HK-2 (cell line): ENCODE data around the gene HTR7.

Experiments
- DNase-seq: peaks from one replicate; pipeline ENCODE4 v3.0.0-alpha.2; 2018; ENCODE audit not compliant: unreplicated experiment

The HTR7 gene

DNA sequence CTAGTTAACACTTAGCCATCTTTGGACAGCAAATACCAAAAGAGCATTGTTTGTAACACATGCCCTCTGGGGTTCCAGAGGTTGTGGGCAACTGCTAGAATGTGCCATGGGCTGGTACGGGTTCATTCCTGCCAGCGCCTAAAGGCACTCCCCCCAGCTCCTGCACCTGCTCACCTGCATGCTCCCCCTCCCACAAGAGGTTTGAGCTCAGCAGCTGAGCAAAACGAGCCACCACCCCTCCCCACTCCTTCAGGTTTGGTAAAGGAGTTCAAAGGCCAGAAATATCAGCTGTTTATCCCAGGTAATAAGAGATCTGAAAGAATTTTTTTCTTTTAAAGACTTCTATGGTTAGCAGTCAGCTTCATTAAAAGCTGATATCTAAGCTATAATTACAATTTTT, 53.5 kb downstream of the HTR7 start:
- no peak for DNase-seq

DNA sequence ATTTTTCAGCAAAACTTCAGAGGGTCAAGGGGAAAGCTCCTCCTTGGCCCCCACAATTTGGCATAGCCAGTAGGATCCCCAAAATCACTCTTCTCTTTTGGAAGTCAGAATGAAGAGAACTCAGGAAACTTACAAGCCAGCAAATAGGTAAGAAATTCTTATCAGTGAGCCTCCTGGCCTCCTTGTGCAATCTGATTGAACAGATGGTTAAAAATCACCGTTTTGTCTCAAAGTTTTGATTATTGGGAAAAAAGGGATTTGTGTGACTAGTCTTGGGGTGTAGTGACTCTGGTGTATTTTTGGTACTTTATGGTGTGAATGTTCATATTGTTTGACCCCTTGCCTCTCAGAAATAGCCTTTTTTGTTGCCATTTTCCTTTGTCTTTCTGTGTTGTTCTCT, 56.2 kb downstream of the HTR7 start:
- no peak for DNase-seq

GRCh38 chr10:90800232-90800796, 57.5 kb downstream of the HTR7 start:
- DNase-seq = no peak

DNA sequence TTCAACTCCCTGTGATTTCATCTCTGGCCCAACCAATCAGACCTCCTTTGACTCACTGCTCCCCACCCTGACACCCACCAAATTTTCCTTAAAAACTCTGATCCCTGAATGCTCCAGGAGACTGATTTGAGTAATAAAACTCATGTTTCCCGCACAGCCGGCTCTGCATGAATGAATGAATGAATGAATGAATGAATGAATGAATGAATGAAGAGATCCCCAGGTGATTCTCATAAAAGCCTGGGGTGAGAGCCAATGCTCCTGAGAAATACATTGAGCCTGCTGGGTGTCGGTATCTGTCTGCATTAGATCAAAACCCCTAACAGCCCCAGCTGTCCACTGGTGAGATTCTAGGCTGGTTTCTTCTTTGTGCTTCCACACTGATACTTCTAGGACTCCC, 58.7 kb downstream of the HTR7 start:
- DNase-seq = no peak

DNA sequence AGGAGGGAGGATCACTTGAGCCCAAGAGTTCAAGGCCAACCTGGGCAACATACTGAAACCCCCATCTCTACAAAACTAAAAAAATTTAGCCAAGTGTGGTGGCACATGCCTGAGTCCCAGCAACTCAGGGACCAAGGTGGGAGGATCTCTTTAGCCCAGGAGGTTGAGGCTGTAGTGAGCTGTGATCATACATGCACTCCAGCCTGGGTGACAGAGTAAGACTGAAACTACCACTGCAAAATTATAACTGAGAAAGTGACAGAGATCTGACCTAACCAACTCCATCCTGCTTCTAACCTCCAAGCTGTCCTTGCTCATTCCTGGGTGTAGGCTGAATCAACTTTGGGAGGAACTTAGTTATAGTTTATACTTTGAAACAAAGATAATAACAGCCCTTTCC, 59.4 kb downstream of the HTR7 start:
- no peak for DNase-seq

DNA sequence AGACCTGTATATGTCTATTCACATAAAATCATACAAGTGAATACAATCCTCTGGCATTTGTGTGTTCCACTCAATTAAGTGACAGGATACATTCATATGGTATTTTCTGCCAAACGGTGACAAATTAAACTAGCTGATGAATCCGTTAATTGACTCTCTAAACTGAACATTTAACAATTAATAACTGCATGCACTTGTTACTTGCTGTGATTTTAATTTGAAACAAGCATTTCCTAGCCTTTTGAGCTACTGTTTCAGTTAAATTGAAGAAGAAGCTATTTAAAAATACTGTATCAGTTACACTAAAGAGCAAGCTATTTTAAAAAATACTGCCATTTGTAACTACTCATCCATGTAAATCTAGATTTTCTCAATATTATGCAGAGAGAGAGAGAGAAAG, 67.4 kb downstream of the HTR7 start:
- DNase-seq = no peak

DNA sequence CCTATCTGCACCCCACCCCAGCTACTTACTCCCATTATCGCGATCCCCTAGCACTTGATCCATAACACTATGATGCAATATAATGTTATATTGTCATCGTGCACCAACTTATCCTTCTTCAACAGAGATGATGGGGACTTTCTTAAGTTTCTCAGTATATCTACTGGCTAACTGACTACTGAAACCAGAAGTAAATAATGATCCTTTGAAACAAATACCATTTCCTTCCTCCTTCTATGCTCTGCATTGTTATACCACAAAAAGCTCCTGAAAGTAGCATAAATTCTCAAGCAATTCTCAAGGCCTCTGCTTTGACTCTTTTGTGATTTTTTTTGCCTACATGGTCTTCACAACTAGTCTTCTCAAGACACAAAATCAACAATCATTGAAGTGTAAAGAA, 68.9 kb downstream of the HTR7 start:
- no peak for DNase-seq

- DNase-seq = no peak
Measured at GRCh38 chr10:90788199-90788491, 69.7 kb downstream of the HTR7 start.

GRCh38 chr10:90787393-90788198, 70.2 kb downstream of the HTR7 start:
- peak; percentile 10 for DNase-seq

DNA sequence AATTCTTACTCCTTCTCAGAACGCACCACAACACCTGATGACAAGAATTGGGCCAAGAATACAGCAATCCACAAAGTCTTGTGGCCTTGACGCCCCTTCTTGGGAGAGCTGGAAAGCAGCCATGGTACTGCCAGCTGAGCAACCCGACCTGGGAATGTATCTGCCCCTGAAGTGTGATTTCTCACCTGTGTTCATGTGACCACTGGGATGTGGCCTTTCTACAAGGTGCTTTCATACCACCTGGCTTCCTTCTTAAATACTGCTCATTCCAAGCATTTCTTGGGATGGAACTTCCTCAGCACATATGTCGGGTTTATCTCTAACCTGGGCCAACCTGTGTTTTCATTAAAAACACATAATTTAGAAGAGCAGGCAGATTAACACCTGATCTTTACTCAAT, 72.1 kb downstream of the HTR7 start:
- no peak for DNase-seq

DNA sequence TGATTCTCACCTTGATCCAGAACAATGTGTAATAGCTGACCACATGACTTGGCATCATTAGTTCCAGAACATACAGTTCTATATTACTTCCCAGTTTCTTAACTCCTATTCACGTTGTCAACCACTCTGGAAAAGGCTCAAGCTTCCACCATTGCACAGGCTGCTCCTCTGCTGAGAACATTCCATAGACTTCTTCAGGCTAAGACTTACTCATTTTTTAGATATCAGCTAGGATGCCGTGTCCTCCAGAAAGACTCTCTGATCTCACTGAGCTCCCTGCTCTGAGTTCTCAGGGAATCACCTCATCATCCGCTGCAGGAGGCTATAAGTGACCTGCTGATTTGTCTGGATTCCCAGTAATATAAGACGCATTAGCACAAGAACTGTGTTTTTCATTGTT, 73.1 kb downstream of the HTR7 start:
- no peak for DNase-seq

GRCh38 chr10:90780488-90780887, 77.4 kb downstream of the HTR7 start:
- no peak for DNase-seq

- DNase-seq = no peak
Measured at GRCh38 chr10:90779548-90779947, 78.3 kb downstream of the HTR7 start.

GRCh38 chr10:90777621-90778020, 80.2 kb downstream of the HTR7 start:
- no peak for DNase-seq

DNA sequence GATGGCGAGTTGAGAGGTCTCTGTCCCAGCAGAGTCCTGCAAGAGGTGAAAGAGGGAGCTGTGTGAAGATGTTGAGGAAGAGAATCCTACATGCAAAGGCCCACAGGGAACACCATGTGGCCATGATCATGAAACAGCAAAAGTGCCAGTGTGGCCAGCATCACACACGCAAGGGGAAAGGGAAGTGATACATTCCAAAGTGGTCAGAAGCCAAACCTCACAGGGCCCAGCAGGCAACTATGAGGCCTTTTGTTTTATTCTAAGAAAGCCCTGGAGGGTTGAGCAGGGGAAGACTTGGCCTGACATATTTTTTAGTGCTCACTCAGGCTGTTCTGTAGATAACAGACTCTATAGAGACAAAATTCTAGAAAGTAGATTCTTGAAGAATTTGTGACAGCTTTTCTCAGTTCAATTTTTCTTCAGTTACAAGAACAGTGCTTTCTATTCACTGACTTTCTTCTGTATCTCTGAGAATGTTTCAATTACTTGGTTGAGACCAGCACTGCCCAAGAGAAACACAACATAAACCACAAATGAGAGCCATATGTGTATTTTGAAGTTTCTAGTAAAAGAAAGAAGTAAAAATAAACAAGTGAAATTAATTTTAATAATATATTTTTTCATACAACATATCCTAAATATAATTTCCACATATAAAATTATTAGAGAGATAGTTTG, 82.3 kb downstream of the HTR7 start:
- DNase-seq = no peak

- DNase-seq = no peak
Measured at GRCh38 chr10:90769946-90770841, 87.6 kb downstream of the HTR7 start.

- DNase-seq = peak; percentile 48
Measured at GRCh38 chr10:90751107-90751997, 106.5 kb downstream of the HTR7 start.

- DNase-seq = no peak
Measured at GRCh38 chr10:90746829-90747228, 111.0 kb downstream of the HTR7 start.

GRCh38 chr10:90745565-90745964, 112.3 kb downstream of the HTR7 start:
- DNase-seq = no peak

DNA sequence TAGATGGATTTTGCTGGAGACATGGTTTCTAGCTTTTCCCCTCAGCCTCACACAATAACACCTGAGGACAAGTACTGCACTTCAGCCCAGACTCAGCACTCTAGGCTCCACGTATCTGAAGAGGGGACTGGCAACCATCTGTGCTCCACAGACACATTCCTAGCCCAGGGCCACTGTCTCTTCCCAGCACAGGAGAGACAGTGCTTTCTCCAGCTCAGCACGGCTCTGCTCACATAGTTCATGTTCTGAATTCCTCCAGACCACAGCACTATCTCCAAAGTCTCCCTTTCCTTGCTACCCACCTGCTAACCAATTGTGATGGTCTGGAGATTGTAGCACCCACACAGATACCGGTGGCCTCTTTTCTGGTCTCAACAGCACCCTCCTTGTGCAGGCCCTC, 114.5 kb downstream of the HTR7 start:
- DNase-seq = no peak

DNA sequence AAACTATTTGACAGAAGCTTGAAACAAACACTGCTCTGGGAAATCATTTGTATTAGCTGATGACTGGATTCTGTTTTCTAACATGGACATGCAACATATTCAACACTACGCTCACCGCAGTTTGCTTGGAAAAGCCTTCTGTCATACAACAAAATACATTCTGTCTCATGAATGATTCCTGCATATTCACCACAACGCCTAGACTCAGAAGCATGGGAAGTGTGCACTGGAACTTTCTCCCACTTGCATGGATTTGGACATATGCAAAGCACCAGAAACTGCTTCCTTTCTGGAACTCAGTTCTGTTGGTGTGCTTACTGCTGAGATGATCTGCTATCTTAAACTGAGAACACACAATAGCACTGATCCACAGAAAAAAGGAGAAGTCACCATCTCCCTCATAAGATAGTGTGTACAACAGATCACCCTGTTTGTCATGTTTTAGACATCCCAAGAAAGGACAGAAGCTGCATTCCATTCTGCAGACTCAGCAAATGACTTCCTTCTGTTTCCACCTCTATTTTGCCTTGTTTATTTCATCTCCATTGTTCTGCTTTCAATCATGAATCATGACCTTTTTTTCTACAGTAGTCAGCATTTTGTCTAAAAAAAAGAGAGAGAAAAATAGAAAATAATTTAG, 115.8 kb downstream of the HTR7 start:
- no peak for DNase-seq
